ENCODE results near the gene MTERF1.

Gene MTERF1

GRCh38 chr7:91835826-91836368 lies 44.6 kb downstream of the MTERF1 start:
- DNase-seq (ENCODE audit: extremely low read depth in 1 of 2, low read depth in 1 of 2) = no peak

GRCh38 chr7:91835091-91835825 lies 45.2 kb downstream of the MTERF1 start:
- DNase-seq (ENCODE audit: extremely low read depth in 1 of 2, low read depth in 1 of 2) = no peak

GRCh38 chr7:91832493-91833045 lies 47.9 kb downstream of the MTERF1 start:
- DNase-seq (ENCODE audit: extremely low read depth in 1 of 2, low read depth in 1 of 2) = no peak

GRCh38 chr7:91827169-91827568 lies 53.3 kb downstream of the MTERF1 start:
- DNase-seq (ENCODE audit: extremely low read depth in 1 of 2, low read depth in 1 of 2) = no peak

GRCh38 chr7:91826377-91826776 lies 54.1 kb downstream of the MTERF1 start:
- no peak for DNase-seq (ENCODE audit: extremely low read depth in 1 of 2, low read depth in 1 of 2)

GRCh38 chr7:91824201-91824600 lies 56.3 kb downstream of the MTERF1 start:
- no peak for DNase-seq (ENCODE audit: extremely low read depth in 1 of 2, low read depth in 1 of 2)
